VCaP (cell line): ENCODE data around the gene COX4I1.
A peak's percentile ranks its signal among the peaks of the same experiment; 100 is the strongest.
"Not testable (repeated sequence)": the region's sequence is repeated elsewhere in the genome, so short reads cannot be mapped to it uniquely, and the experiment has no call there.

ENCODE experiments used
- H3K27ac ChIP-seq: fragments of 450-650 bp; 2 replicates; pipeline ENCODE4 v1.5.1; 2017
- CTCF ChIP-seq: fragments of 450-650 bp; conservative IDR thresholded peaks from 2 replicates; pipeline ENCODE4 v1.5.1; 2017; ENCODE audit warnings: mild to moderate bottlenecking, moderate library complexity

The COX4I1 gene

GRCh38 chr16:85810742-85811115 lies 11.2 kb downstream of the COX4I1 start:
- H3K27ac ChIP-seq: no peak overlapping the region
- no peak for TF ChIP-seq CTCF

GRCh38 chr16:85812031-85812807 lies 12.7 kb downstream of the COX4I1 start:
- no peak overlapping the region for H3K27ac ChIP-seq
- TF ChIP-seq CTCF: no peak

GRCh38 chr16:85812811-85813700 lies 13.6 kb downstream of the COX4I1 start:
- no peak for TF ChIP-seq CTCF
- H3K27ac ChIP-seq: no peak overlapping the region

DNA sequence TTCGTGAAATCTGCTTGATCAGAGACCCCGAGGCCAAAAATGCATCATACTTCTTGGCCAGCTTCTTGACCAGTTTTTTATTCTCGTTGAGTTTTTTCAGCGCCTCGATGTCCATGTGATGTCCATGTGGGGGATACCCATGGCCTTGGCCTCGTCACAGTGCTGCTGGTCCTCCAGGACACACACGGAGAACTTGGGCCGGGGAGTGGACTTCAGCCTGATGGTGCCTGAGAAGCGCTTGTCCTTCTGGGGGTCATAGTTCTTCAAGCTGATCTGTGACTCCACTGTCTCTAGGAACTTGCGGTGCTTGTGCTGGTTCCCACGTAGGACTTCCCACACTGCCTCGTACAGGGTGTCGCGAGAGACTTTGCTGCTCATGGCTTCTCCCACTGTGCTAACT lies 16.7 kb downstream of the COX4I1 start:
- no peak overlapping the region for H3K27ac ChIP-seq
- TF ChIP-seq CTCF: no peak

DNA sequence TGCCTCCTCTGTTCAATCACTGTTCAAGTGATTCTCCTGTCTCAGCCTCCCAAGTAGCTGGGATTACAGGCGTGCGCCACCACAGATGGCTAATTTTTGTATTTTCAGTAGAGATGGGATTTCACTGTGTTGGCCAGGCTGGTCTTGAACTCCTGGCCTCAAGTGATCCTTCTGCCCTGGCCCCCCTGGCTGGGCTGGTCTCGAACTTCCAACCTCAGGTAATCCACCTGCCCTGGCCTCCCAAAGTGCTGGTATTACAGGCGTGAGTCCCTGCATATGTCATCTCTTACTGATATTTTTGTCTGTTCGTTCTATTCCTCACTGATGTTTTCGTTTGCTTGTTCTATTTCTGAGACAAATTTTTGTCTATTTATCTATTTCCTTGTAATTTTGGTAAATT lies 17.7 kb downstream of the COX4I1 start:
- H3K27ac ChIP-seq: not testable (repeated sequence)

DNA sequence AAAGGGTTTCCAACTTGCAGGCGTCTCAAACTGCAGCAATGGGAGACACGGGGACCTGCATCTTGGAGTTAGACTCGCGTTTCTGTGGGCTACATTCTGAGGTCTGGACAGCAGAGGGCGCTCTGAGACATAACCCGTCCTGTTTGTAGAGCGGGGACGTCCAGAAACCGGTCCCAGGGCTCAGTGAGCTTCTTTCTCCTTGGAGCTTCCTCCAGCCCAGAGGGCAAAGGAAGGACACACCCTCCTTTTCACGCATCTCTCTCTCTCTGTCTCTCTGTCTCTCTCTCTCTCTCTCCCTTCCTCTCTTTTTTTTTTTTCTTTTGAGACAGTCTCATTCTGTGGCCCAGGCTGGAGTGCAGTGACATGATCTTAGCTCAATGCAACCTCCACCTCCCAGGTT lies 19.8 kb downstream of the COX4I1 start:
- H3K27ac ChIP-seq: no peak overlapping the region
- TF ChIP-seq CTCF: peak; percentile 61

DNA sequence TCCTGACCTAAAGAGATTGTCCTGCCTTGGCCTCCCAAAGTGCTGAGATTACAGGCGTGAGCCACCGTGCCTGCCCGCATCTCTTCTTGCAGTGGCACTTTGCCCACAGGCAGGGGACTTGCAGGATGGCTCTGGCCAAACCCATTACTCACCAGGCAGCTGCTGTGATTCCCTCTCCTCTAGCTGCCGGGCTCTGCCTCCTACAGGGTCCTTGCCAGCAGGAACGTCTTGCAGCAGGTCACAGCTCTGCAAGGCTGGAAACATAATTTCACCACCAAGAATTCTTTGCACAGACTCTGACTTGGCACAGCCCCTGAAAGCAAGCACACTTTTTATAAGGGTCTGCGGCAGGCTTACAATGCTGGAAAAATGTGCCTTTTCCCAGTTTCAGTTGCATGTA lies 20.3 kb downstream of the COX4I1 start:
- TF ChIP-seq CTCF: no peak
- no peak overlapping the region for H3K27ac ChIP-seq
